ENCODE results near the gene MYO5B. TPM values are rescaled to one million over a fixed set of nuclear protein-coding genes. Genes with fewer than 3 reads are reported as not detected.

The MYO5B gene
- total and polyA plus RNA-seq, 9 of the 15 experiments (the other 6 are each of a cell fraction or from before 2014, with no cell fraction given) = 0.07 to 0.42 (median 0.28) TPM

- TF ChIP-seq HMBOX1 (IDR thresholded peaks at IDR 0.05) (no peak), ZNF324 (CRISPR knock-in tag; IDR thresholded peaks at IDR 0.05) (no peak)
Observed at GRCh38 chr18:49838381-49838780, 356.6 kb downstream of the MYO5B start (continued).

DNA sequence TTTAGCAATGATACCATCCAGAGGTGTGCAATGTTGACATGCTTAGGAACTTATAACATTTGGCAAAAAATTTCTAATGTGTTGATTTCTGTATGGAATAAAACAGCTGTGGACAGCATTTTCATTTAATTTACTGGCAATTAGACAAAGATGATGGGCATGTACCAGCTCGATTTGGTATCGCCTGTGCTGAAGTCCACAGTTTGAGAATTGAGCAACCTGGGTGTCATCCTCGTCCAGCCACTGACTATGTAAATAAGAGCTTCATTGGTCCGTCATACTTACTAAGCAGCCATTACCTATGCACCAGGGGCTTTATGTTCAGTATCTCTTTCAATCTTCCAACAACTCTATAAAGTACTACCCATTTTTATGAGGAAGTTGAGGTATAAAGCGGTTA, 357.1 kb downstream of the MYO5B start:
- Histone ChIP-seq H3K9ac (ENCODE audit: insufficient read depth in 1 of 2, low read depth in 2 of 2, low read length in 2 of 2) (no peak overlapping the region), H3K9me3 (replicated peaks; ENCODE audit: control insufficient read depth, insufficient read depth, low read depth, low read length) (no peaks in the 10 kb centered on the region), H3K36me3 (ENCODE audit: control insufficient read depth, insufficient read depth, low read length) (no peaks in the 10 kb centered on the region), H3K4me1 (replicated peaks in 1 of 2; ENCODE audit: control insufficient read depth in 2 of 2, insufficient read depth in 2 of 2, low read length in 2 of 2) (no peaks in the 10 kb centered on the region), H3K27ac (ENCODE audit: extremely low read depth, low read depth, low read length) (no peak overlapping the region), H3K79me2 (ENCODE audit: control insufficient read depth, insufficient read depth, low read length) (no peaks in the 10 kb centered on the region), H4K20me1 (replicated peaks; ENCODE audit: control insufficient read depth, insufficient read depth, low read length) (no peaks in the 10 kb centered on the region), H3K9me1 (ENCODE audit: control insufficient read depth, insufficient read depth, low read length) (no peaks in the 10 kb centered on the region), H3K4me2 (ENCODE audit: insufficient read depth, low read length) (no peak overlapping the region), H3K27me3 (ENCODE audit: control insufficient read depth in 2 of 2, insufficient read depth in 2 of 2, low read length in 2 of 2) (peaks cover 0 to 7% of the 10 kb centered on the region in 2 experiments; a peak in 3 of 5 replicates), H2AFZ (ENCODE audit: low read depth, low read length) (no peak overlapping the region), H3K4me3 (no peak overlapping the region)
- 9% methylated on average over 5 of the region's 5 CpGs for WGBS (ENCODE audit: insufficient coverage, low coverage, missing lambda C conversion rate)
- in situ Hi-C loops (cut with MboI) (no loop called here), intact Hi-C loops (cut with micrococcal nuclease) (no loop called here)
- FAIRE-seq (no peak), DNase-seq (ENCODE audit: extremely low read depth in 1 of 4, low spot score in 3 of 4) (no peak), ATAC-seq (no peak)
- CTCF ChIA-PET (ENCODE audit: low intra/inter-chr PET ratio) = no interaction called here
- POLR2A ChIA-PET = no interaction called here
- no TSS peak for BruUV-seq (replicated peaks)
- TF ChIP-seq MLX (CRISPR knock-in tag; conservative IDR thresholded peaks at IDR 0.05) = no peak
- TF ChIP-seq KDM4B (IDR thresholded peaks at IDR 0.05; ENCODE audit: borderline replicate concordance in 2 of 2, low read depth in 1 of 2) = no peak
- TF ChIP-seq NR1H2 (CRISPR knock-in tag; IDR thresholded peaks at IDR 0.05) = no peak
- no peak for TF ChIP-seq DACH1 (IDR thresholded peaks at IDR 0.05; ENCODE audit: partially characterized antibody)
- TF ChIP-seq THRB (CRISPR knock-in tag; conservative IDR thresholded peaks at IDR 0.05) = no peak
- TF ChIP-seq DPF2 (IDR thresholded peaks at IDR 0.05) = no peak
- TF ChIP-seq, protein P1, sequence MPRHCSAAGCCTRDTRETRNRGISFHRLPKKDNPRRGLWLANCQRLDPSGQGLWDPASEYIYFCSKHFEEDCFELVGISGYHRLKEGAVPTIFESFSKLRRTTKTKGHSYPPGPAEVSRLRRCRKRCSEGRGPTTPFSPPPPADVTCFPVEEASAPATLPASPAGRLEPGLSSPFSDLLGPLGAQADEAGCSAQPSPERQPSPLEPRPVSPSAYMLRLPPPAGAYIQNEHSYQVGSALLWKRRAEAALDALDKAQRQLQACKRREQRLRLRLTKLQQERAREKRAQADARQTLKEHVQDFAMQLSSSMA (CRISPR knock-in tag; IDR thresholded peaks at IDR 0.05) = no peak
- no peak for TF ChIP-seq PURB (CRISPR knock-in tag; IDR thresholded peaks at IDR 0.05; ENCODE audit: low read depth)
